ENCODE data around the gene STRIP1. TPM values are rescaled to one million over a fixed set of nuclear protein-coding genes. Genes with fewer than 3 reads are reported as not detected.

Gene STRIP1
- total and polyA plus RNA-seq, 2 donors (not counting 3 experiments of a cell fraction or from before 2014, with no cell fraction given): 26.2 to 42.1 TPM

- POLR2A ChIA-PET: no interaction called here
- Histone ChIP-seq H3K9ac (replicated peaks; ENCODE audit: extremely low read depth, insufficient read depth, low read length) (no peak overlapping the region), H3K4me2 (ENCODE audit: insufficient read depth, low read length) (no peak overlapping the region), H3K27me3 (ENCODE audit: control insufficient read depth in 2 of 2, insufficient read depth in 2 of 2, low read length in 2 of 2) (no peaks in the 10 kb centered on the region), H3K4me3 (replicated peaks in 1 of 3; ENCODE audit: insufficient read depth in 1 of 3, low read depth in 1 of 3, low read length in 3 of 3) (no peak overlapping the region), H2AFZ (ENCODE audit: low read depth, low read length) (no peak overlapping the region), H3K79me2 (ENCODE audit: control insufficient read depth, insufficient read depth, low read length) (no peaks in the 10 kb centered on the region), H3K27ac (ENCODE audit: insufficient read depth, low read depth, low read length) (no peak overlapping the region), H3K9me3 (replicated peaks; ENCODE audit: control insufficient read depth, insufficient read depth, low read length) (no peaks in the 10 kb centered on the region), H3K9me1 (replicated peaks; ENCODE audit: control insufficient read depth, extremely low read depth, insufficient read depth, low read length) (no peaks in the 10 kb centered on the region), H3K36me3 (ENCODE audit: control insufficient read depth in 2 of 2, extremely low read depth in 1 of 2, insufficient read depth in 2 of 2, low read length in 2 of 2) (peaks cover 21 to 44% of the 10 kb centered on the region in 2 experiments), H4K20me1 (replicated peaks; ENCODE audit: control insufficient read depth, extremely low read depth, insufficient read depth, low read length) (no peaks in the 10 kb centered on the region), H3K4me1 (ENCODE audit: control insufficient read depth, extremely low read depth, insufficient read depth, low read length) (no peaks in the 10 kb centered on the region)
- TF ChIP-seq POLR2A (IDR thresholded peaks at IDR 0.05; ENCODE audit: low read depth, low read length) (no peak), MAX (IDR thresholded peaks at IDR 0.05; ENCODE audit: insufficient read depth, insufficient read length) (no peak), JUN (IDR thresholded peaks at IDR 0.05; ENCODE audit: borderline replicate concordance, insufficient read depth, insufficient read length, low read depth) (no peak), GATA2 (IDR thresholded peaks at IDR 0.05; ENCODE audit: insufficient read depth, insufficient read length, low read depth, low read length) (no peak), EZH2 (IDR thresholded peaks at IDR 0.05; ENCODE audit: borderline replicate concordance, low read depth, low read length, severe bottlenecking) (no peak), FOS (IDR thresholded peaks at IDR 0.05; ENCODE audit: borderline replicate concordance, insufficient read depth, low read length) (no peak), MYC (IDR thresholded peaks at IDR 0.05; ENCODE audit: low read depth, low read length) (no peak), CTCF (IDR thresholded peaks at IDR 0.05; ENCODE audit: extremely low read depth in 1 of 2, insufficient read depth in 1 of 2, low read depth in 1 of 2, low read length in 2 of 2) (no peak)
- dilution Hi-C loops (cut with MboI; ENCODE audit: extremely low pct_ligation_motif_present, low sequenced_read_pairs) (no loop called here), intact Hi-C loops (cut with micrococcal nuclease) (no loop called here)
- FAIRE-seq (no peak), DNase-seq (ENCODE audit: low read depth, low spot score) (no peak)
- no TSS peak for BruUV-seq (replicated peaks)
- CTCF ChIA-PET: interaction anchor here (1.3 to 1.5 kb wide), 2 partner anchors 27 to 439 kb away, joined by 3 to 4 read pairs; no protein-coding TSS in a partner anchor
These were observed 22.4 kb downstream of the STRIP1 start for GRCh38 chr1:110056776-110057175.

All from endothelial cell of umbilical vein (primary cell).